GM19372 (cell line): ENCODE measurements around the gene SLC6A3.
"Not testable (repeated sequence)": the region's sequence is repeated elsewhere in the genome, so short reads cannot be mapped to it uniquely, and the experiment has no call there.

ENCODE experiments used
- ATAC-seq: cut with Tn5 transposase; IDR thresholded peaks from one replicate; pipeline ENCODE4 v1.9.1; 2021; ENCODE audit warnings: mild to moderate bottlenecking, low read depth, moderate library complexity; ENCODE audit not compliant: unreplicated experiment

Gene SLC6A3

GRCh38 chr5:1478271-1479035 lies 33.2 kb upstream of the SLC6A3 start:
- ATAC-seq: no peak

DNA sequence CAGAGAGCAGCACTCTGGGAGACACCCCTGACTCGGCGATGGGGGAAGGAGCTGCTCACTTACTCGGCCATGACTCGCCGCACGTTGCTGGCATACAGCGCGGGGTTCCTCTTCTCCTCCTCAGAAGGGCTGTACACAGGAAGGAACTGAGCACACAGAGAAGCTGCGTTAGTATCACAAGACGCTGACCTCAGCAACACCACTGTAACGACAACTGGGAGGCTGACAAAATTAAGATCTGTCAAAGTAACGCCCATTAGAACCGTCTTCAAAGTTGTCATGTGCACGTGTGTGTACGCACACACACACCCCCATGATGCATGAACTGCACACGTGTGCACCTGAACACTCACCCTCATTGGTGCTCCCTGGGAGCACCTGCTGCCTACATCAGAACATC lies 32.1 kb upstream of the SLC6A3 start:
- ATAC-seq: no peak

GRCh38 chr5:1476967-1477310 lies 31.7 kb upstream of the SLC6A3 start:
- no peak for ATAC-seq

- no peak for ATAC-seq
Measured at GRCh38 chr5:1476181-1476966, 31.1 kb upstream of the SLC6A3 start.

DNA sequence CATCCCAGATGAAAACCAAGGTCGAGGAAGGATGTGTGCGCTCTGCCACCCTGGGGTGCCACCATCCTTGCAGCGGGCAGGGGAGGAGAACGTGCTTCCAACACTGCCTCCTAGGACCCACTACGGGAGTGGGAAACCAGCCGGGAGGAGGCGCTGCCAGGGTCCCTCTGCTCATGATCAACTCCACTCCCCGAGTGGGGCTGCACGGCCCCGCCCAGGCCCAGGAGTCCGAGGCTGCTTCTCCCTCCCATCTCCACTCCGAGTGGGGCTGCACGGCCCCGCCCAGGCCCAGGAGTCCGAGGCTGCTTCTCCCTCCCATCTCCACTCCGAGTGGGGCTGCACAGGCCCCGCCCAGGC lies 30.3 kb upstream of the SLC6A3 start:
- not testable (repeated sequence) for ATAC-seq

- no peak for ATAC-seq
Measured at GRCh38 chr5:1474866-1475543, 29.8 kb upstream of the SLC6A3 start.

GRCh38 chr5:1474183-1474839 lies 29.1 kb upstream of the SLC6A3 start:
- no peak for ATAC-seq

- no peak for ATAC-seq
Measured at GRCh38 chr5:1473746-1474145, 28.5 kb upstream of the SLC6A3 start.

GRCh38 chr5:1472964-1473628 lies 27.9 kb upstream of the SLC6A3 start:
- ATAC-seq: no peak

DNA sequence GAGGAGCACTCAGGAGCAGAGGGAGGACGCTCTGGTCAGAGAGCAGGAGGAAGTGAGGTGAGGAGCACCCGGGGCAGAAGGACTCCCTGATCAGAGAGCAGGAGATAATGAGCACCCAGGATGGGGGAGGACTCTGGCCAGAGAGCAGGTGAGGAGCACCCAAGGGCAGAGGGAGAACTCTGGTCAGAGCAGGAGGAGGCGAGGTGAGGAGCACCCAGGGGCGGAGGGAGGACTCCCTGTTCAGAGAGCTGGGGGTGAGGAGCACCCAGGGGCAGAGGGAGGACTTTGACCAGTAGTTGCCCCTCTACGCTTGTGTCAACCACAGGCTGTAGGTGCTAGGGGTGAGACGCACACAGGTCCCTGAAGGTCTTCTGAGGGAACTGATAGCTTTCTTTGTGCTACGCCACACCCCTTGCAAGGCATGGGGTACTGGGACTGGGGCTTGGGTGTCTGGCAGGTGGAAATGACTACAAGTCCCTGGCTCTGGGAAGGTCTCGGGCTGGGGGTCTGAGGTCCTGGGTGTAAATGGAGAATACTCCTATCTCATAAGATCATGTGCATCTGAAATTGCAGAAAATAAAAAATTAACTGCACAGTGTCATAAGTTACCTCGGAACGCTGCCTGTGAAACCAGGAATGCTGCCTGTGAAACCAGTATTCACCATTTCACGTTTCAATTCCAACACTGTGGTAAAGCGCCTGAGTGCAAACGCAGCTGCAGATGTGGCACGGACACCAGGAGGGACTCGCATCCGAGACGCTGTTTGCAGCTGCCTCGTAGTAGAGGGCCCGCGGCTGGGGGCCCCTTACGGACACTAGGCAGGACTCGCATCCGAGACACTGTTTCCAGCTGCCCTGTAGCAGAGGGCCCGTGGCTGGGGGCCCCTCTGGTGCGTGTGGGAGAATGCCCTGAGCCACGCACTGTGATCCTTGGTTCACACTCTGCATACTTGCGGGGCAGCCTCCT lies 27.0 kb upstream of the SLC6A3 start:
- ATAC-seq: no peak

- no peak for ATAC-seq
Measured at GRCh38 chr5:1471240-1471853, 26.1 kb upstream of the SLC6A3 start.

GRCh38 chr5:1470762-1471211 lies 25.5 kb upstream of the SLC6A3 start:
- ATAC-seq: no peak

DNA sequence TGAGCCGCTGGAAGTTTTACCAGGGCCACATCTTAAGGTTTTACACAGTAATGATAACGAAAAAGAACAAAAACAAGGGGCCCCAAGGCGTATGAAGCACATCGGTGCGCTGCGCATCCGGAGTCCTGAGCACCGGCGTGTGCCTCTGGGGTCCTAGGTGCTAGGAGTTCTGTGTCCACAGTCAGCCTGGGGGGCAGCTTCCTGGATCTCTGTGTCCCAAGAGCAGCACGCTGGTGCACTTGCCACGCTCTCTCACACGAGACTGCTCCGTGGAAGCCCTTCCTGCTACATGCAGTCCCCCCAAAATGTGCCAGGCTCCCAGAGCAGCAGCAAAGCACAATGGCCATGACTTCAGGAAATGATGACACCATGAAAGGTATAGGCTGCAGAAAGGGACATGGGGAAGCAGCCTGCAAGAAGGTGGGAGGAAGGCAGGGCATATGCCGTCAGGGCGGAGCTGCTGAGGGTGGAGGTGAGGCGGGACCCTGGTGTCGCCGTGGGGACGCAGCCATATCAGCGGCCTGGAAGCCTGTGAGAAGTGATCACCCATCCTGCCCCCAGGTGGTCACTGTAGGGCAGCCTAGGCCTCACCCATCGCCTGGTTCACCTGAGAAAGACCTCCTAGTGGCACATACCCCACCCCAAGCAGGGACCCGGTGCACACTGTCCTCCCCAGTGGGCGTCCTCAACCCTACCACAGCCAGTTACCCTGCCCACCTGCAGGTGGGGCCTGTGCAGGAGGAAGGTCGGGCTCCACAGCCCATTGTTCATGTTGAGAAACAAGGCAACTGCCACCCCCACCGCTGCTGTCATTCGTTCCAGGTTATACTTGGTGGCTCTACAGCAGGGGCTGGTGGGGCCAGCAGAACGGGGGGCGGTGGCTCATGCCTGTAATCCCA lies 23.6 kb upstream of the SLC6A3 start:
- ATAC-seq: no peak

GRCh38 chr5:1468247-1468612 lies 23.0 kb upstream of the SLC6A3 start:
- ATAC-seq: no peak

- ATAC-seq: no peak
Measured at GRCh38 chr5:1467341-1468246, 22.4 kb upstream of the SLC6A3 start.

- ATAC-seq: no peak
Measured at GRCh38 chr5:1466631-1467265, 21.5 kb upstream of the SLC6A3 start.
